HL-60 (cell line): ENCODE results near the gene BGN.

Experiments used
- DNase-seq, 2 experiments: peaks; one replicate each; pipeline ENCODE4 v3.0.0-alpha.2; 2010 to 2020; ENCODE audit warnings: low read depth in 1 of 2, low spot score in 1 of 2
- H3K27ac ChIP-seq: fragments of 250-450 bp; sonication (Bioruptor Pico); replicated peaks from 2 replicates; pipeline ENCODE4 v1.5.1; 2020; ENCODE audit warnings: mild to moderate bottlenecking, moderate library complexity
- H3K27me3 ChIP-seq: fragments of 250-450 bp; sonication (Bioruptor Pico); 2 replicates; pipeline ENCODE4 v1.5.1; 2021; ENCODE audit warnings: mild to moderate bottlenecking, moderate library complexity; ENCODE audit not compliant: insufficient read depth, poor library complexity, severe bottlenecking
- H3K4me3 ChIP-seq: replicated peaks from 2 replicates; pipeline ENCODE4 v1.5.1; 2011; ENCODE audit warnings: mild to moderate bottlenecking, control low read depth, low read length; ENCODE audit not compliant: insufficient read depth
- CTCF ChIP-seq: IDR thresholded peaks from one replicate; pipeline ENCODE4 v1.5.1; 2011; ENCODE audit warnings: low read length, control low read depth, inconsistent platforms; ENCODE audit not compliant: insufficient read depth
- GABPA ChIP-seq: IDR thresholded peaks from 2 replicates; pipeline ENCODE4 v1.6.1; 2012; ENCODE audit warnings: low read depth
- POLR2AphosphoS5 ChIP-seq: IDR thresholded peaks from 2 replicates; pipeline ENCODE4 v1.6.1; 2012; ENCODE audit warnings: low read depth
- REST ChIP-seq: IDR thresholded peaks from 2 replicates; pipeline ENCODE4 v1.6.1; 2012; ENCODE audit warnings: low read depth; ENCODE audit not compliant: insufficient replicate concordance
- SPI1 ChIP-seq: IDR thresholded peaks from 2 replicates; pipeline ENCODE4 v1.6.1; 2012; ENCODE audit warnings: low read depth, mild to moderate bottlenecking, borderline replicate concordance

The BGN gene

GRCh38 chrX:153468008-153468580, 26.7 kb upstream of the BGN start:
- no peak overlapping the region for H3K27ac ChIP-seq
- no peak overlapping the region for H3K4me3 ChIP-seq
- no peaks in the 10 kb centered on the region for H3K27me3 ChIP-seq
- TF ChIP-seq SPI1 (no peak), REST (no peak), POLR2AphosphoS5 (no peak), CTCF (no peak), GABPA (no peak)
- DNase-seq, result no peak

- H3K4me3 ChIP-seq, result peak overlapping the region; percentile 85
- H3K27me3 ChIP-seq, result no peaks in the 10 kb centered on the region
- TF ChIP-seq REST (peak; percentile 93), POLR2AphosphoS5 (no peak)
- peak overlapping the region; percentile 82 for H3K27ac ChIP-seq
- peak; percentile 34 to 35 for DNase-seq
Measured at GRCh38 chrX:153469811-153470410, 24.9 kb upstream of the BGN start.

GRCh38 chrX:153470411-153471363, 24.1 kb upstream of the BGN start, which contains the start of gene HAUS7:
TSS of gene HAUS7 (minus strand) at chrX:153470576. CDS start at chrX:153470557, 19 bp downstream.
- TF ChIP-seq CTCF, result no peak
- H3K27ac ChIP-seq, result peak within 1 kb of the TSS; percentile 82
- no peaks in the 10 kb centered on the region for H3K27me3 ChIP-seq
- peak; percentile 73 to 83 for DNase-seq
- peak within 1 kb of the TSS; percentile 85 for H3K4me3 ChIP-seq

GRCh38 chrX:153471663-153472280, 23.0 kb upstream of the BGN start:
- no peak overlapping the region for H3K27ac ChIP-seq
- no peak overlapping the region for H3K4me3 ChIP-seq
- no peaks in the 10 kb centered on the region for H3K27me3 ChIP-seq
- TF ChIP-seq CTCF (no peak), POLR2AphosphoS5 (no peak), REST (no peak), GABPA (no peak), SPI1 (no peak)
- DNase-seq, result no peak
